ENCODE results near the gene CD164L2. TPM values are rescaled to one million over a fixed set of nuclear protein-coding genes. Genes with fewer than 3 reads are reported as not detected.

CD164L2 gene
- total RNA-seq, 4 donors from 2014 or later: 0.50 to 0.63 (median 0.54) TPM; not detected in 1

- WGBS, 2 donors: 81 to 82% methylated on average over 9 to 18 of the region's 18 CpGs
- Histone ChIP-seq H3K27ac (no peak overlapping the region), H3K9me3 (no peaks in the 10 kb centered on the region), H3K4me3 (replicated peaks in 1 of 3) (no peak overlapping the region), H3K36me3 (no peaks in the 10 kb centered on the region), H3K27me3 (no peaks in the 10 kb centered on the region), H3K4me1 (peaks cover 0 to 30% of the 10 kb centered on the region in 2 donors)
- intact Hi-C loops (cut with DNase I): no loop called here
- no peak for DNase-seq
- TF ChIP-seq, protein P1, sequence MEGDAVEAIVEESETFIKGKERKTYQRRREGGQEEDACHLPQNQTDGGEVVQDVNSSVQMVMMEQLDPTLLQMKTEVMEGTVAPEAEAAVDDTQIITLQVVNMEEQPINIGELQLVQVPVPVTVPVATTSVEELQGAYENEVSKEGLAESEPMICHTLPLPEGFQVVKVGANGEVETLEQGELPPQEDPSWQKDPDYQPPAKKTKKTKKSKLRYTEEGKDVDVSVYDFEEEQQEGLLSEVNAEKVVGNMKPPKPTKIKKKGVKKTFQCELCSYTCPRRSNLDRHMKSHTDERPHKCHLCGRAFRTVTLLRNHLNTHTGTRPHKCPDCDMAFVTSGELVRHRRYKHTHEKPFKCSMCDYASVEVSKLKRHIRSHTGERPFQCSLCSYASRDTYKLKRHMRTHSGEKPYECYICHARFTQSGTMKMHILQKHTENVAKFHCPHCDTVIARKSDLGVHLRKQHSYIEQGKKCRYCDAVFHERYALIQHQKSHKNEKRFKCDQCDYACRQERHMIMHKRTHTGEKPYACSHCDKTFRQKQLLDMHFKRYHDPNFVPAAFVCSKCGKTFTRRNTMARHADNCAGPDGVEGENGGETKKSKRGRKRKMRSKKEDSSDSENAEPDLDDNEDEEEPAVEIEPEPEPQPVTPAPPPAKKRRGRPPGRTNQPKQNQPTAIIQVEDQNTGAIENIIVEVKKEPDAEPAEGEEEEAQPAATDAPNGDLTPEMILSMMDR (IDR thresholded peaks at IDR 0.05): no peak
- no peak for TF ChIP-seq POLR2A (IDR thresholded peaks at IDR 0.05)
Measured at GRCh38 chr1:27381969-27382762, 967 bp downstream of the CD164L2 start.

DNA sequence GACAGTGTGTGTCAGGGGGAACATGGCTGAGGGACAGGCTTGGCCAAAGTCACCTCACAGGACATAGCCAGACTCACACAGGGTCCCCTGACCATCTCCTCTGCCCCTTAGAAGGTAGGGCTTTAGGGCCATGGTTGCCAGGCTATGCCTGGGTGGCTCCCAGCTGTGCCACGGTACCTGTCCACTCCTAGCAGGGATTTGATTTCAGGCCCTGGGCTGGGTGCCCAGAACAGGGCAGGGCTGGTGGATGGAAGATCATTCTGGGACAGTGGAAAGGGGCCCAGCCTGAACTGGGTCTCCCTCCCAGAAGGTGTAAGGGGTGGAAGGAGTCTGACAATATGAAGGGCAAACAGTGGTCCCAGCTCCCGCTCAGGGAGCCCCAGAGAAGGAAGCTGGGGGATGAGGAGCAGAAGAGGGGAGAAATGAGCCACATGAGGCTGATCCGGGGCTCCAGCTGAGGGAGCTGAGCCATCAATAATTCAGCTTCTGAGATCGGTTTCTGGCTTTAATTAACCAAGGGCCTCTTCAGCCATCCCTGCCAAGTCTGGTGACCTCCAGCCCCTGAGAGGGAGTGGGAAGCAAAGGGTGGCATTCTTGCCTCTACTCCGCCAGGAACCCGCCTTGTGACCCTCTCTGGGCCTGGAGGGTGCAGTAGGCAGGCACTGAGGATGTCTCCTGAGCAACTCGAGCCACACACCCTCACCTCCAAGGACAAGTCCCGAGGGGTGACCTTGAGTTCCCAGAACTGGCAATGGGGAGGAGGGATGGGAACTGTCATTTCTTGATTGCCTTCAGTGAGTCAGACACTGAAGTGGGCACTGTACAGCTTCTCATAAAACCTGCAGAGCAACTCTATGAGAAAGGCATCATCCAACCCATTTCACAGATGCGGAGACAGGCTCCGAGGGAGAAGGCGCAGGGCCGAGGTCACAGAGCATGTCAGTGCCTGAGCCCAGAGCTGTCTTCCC, 2.1 kb downstream of the CD164L2 start:
- Histone ChIP-seq H3K4me3 (replicated peaks in 1 of 3) (no peak overlapping the region), H3K27me3 (no peaks in the 10 kb centered on the region), H3K36me3 (no peaks in the 10 kb centered on the region), H3K9me3 (no peaks in the 10 kb centered on the region), H3K4me1 (peaks cover 0 to 30% of the 10 kb centered on the region in 2 donors), H3K27ac (no peak overlapping the region)
- no peak for DNase-seq
- 79 to 81% methylated on average over 12 of the region's 12 CpGs for WGBS, 2 donors
- TF ChIP-seq POLR2A (IDR thresholded peaks at IDR 0.05): no peak
- TF ChIP-seq, protein P1 (IDR thresholded peaks at IDR 0.05): no peak
- intact Hi-C loops (cut with DNase I): no loop called here

- 87 to 100% methylated on average over 1 to 3 of the region's 4 CpGs for WGBS, 2 donors
- Histone ChIP-seq H3K27ac (no peak overlapping the region), H3K4me1 (peaks cover 0 to 30% of the 10 kb centered on the region in 2 donors), H3K9me3 (no peaks in the 10 kb centered on the region), H3K36me3 (no peaks in the 10 kb centered on the region), H3K4me3 (replicated peaks in 1 of 3) (no peak overlapping the region), H3K27me3 (no peaks in the 10 kb centered on the region)
- no peak for DNase-seq
- intact Hi-C loops (cut with DNase I): no loop called here
- TF ChIP-seq, protein P1 (IDR thresholded peaks at IDR 0.05): no peak
- TF ChIP-seq POLR2A (IDR thresholded peaks at IDR 0.05): no peak
Measured at GRCh38 chr1:27380224-27380623, 2.9 kb downstream of the CD164L2 start.

DNA sequence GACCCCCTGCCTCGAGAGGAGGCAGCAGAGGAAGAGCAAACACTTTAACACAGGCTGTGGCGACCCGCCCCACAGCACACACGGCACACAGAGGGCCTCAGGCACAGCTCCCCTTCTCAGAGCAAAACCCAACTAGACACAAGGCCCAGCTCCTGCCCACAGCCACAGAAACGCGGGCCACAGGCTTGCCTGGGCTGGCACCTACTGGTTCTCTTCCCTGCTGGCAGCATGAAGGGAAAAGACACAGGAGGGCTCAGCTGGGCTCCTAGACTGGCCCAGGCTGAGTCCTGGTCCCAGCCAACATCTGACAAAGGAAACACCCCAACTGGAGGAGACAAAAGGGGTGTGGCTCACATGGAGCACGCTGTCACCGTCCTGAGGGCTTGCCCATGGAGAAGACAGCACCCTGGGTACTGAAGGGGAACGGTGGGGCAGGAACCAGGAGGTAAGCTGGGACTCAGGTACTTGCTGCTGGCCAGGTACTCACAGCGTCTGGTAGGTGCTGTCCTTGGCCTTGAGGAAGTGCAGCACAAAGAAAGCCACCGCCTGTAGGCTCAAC, 3.5 kb downstream of the CD164L2 start:
- intact Hi-C loops (cut with DNase I): no loop called here
- H3K4me1 ChIP-seq: peaks cover 0 to 30% of the 10 kb centered on the region in 2 donors
- H3K27ac ChIP-seq: no peak overlapping the region
- 70 to 77% methylated on average over 6 to 9 of the region's 11 CpGs for WGBS, 2 donors
- TF ChIP-seq POLR2A (IDR thresholded peaks at IDR 0.05): no peak
- TF ChIP-seq, protein P1 (IDR thresholded peaks at IDR 0.05): no peak
- H3K27me3 ChIP-seq: no peaks in the 10 kb centered on the region
- no peaks in the 10 kb centered on the region for H3K36me3 ChIP-seq
- DNase-seq: no peak
- H3K4me3 ChIP-seq (replicated peaks in 1 of 3): no peak overlapping the region
- H3K9me3 ChIP-seq: no peaks in the 10 kb centered on the region

Data from thyroid gland (tissue), 4 donors.